DOHH2 (cell line): Measurements from ENCODE around the gene ITGAE.
A peak's percentile ranks its signal among the peaks of the same experiment; 100 is the strongest.

ENCODE experiments used
- H3F3A ChIP-seq: fragments of 200-600 bp; sonication (generic), shearing (Covaris generic); 2 replicates; pipeline ENCODE4 v1.6.0; 2016; ENCODE audit warnings: antibody characterized with exemption, mild to moderate bottlenecking; ENCODE audit not compliant: control insufficient read depth, insufficient read depth
- H3K27ac ChIP-seq: fragments of 200-600 bp; sonication (generic); 2 replicates; pipeline ENCODE4 v1.5.1; 2014; ENCODE audit warnings: low read depth, mild to moderate bottlenecking, low read length, moderate library complexity
- H3K27me3 ChIP-seq: fragments of 200-600 bp; sonication (generic); 2 replicates; pipeline ENCODE4 v1.6.1; 2014; ENCODE audit warnings: mild to moderate bottlenecking, low read length, mixed read lengths; ENCODE audit not compliant: control insufficient read depth
- H3K36me3 ChIP-seq: fragments of 200-600 bp; sonication (generic); 2 replicates; pipeline ENCODE4 v1.6.1; 2014; ENCODE audit warnings: mild to moderate bottlenecking, low read length, moderate library complexity, mixed read lengths; ENCODE audit not compliant: control insufficient read depth
- H3K4me1 ChIP-seq: fragments of 200-600 bp; sonication (generic); 2 replicates; pipeline ENCODE4 v1.6.1; 2014; ENCODE audit warnings: mild to moderate bottlenecking, low read length, mixed read lengths; ENCODE audit not compliant: control insufficient read depth
- H3K4me2 ChIP-seq: fragments of 200-600 bp; sonication (generic); 2 replicates; pipeline ENCODE4 v1.6.0; 2014; ENCODE audit warnings: mild to moderate bottlenecking, low read length, moderate library complexity
- H3K4me3 ChIP-seq: fragments of 200-600 bp; sonication (generic); 2 replicates; pipeline ENCODE4 v1.5.1; 2014; ENCODE audit warnings: mild to moderate bottlenecking, low read length, mixed read lengths
- H3K79me2 ChIP-seq: fragments of 200-600 bp; sonication (generic); 2 replicates; pipeline ENCODE4 v1.6.1; 2014; ENCODE audit warnings: mild to moderate bottlenecking, low read length, mixed read lengths; ENCODE audit not compliant: control insufficient read depth
- H3K9me2 ChIP-seq: fragments of 200-600 bp; sonication (generic); replicated peaks from 2 replicates; pipeline ENCODE4 v1.6.1; 2014; ENCODE audit warnings: mild to moderate bottlenecking, low read length, mixed read lengths; ENCODE audit not compliant: control insufficient read depth
- H3K9me3 ChIP-seq: fragments of 200-600 bp; sonication (generic); 2 replicates; pipeline ENCODE4 v1.6.1; 2014; ENCODE audit warnings: antibody characterized with exemption, low read length, mixed read lengths; ENCODE audit not compliant: control insufficient read depth, insufficient read depth
- H4K20me1 ChIP-seq: fragments of 200-600 bp; sonication (generic); 2 replicates; pipeline ENCODE4 v1.6.0; 2014; ENCODE audit warnings: low read depth, mild to moderate bottlenecking, antibody characterized with exemption, low read length, moderate library complexity; ENCODE audit not compliant: control insufficient read depth, insufficient read depth
- EZH2phosphoT487 ChIP-seq: fragments of 200-600 bp; sonication (generic); IDR thresholded peaks from 2 replicates; pipeline ENCODE4 v1.6.1; 2017; ENCODE audit warnings: borderline replicate concordance, mild to moderate bottlenecking, antibody characterized with exemption, low read length, moderate library complexity, mixed read lengths
- TF ChIP-seq, protein P1 (sequence below): fragments of 200-600 bp; sonication (generic); IDR thresholded peaks from one replicate; pipeline ENCODE4 v1.5.1; 2014; ENCODE audit warnings: antibody characterized with exemption, mild to moderate bottlenecking, low read depth, low read length; ENCODE audit not compliant: poor library complexity, severe bottlenecking

The ITGAE gene

DNA sequence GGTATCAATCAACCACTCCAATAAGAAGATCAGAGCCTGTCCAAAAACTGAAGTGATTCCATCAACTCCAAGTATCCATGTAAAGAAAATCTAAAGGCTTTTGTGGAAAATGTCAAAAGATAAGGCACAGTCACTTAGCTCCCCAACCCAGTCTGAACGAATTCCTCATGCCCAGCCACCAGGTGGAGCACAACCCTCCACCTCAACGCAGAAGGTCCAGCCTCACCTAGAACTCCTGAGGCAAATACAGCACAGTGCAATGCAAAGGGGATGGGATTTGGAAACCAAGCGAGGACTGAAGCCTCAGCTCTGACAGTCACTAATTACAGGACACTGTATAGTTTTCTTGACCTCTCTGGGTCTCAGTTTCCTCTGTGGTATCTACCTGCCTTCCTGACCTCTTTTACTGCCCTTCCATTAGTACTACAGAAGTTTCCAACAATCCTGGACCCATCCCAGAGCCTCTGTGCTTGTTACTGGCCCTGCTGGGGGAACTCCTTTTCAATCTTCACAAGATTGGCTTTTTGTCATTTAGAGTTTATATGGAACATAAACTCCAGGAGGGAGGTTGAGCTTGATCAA lies 43.0 kb upstream of the ITGAE start:
- Histone ChIP-seq H3K79me2 (peaks cover 60% of the 10 kb centered on the region), H3K4me1 (peaks cover 21% of the 10 kb centered on the region), H4K20me1 (peaks cover 19% of the 10 kb centered on the region; the same call in 1 of the 2 replicates), H3K27me3 (no peaks in the 10 kb centered on the region), H3K9me2 (no peaks in the 10 kb centered on the region), H3K4me2 (peak overlapping the region; percentile 78; the same call in 1 of the 2 replicates), H3F3A (no peaks in the 10 kb centered on the region), H3K9me3 (no peaks in the 10 kb centered on the region), H3K4me3 (peak overlapping the region; percentile 37), H3K27ac (no peak overlapping the region), H3K36me3 (peaks cover 60% of the 10 kb centered on the region)
- TF ChIP-seq EZH2phosphoT487: no peak
- TF ChIP-seq, protein P1, sequence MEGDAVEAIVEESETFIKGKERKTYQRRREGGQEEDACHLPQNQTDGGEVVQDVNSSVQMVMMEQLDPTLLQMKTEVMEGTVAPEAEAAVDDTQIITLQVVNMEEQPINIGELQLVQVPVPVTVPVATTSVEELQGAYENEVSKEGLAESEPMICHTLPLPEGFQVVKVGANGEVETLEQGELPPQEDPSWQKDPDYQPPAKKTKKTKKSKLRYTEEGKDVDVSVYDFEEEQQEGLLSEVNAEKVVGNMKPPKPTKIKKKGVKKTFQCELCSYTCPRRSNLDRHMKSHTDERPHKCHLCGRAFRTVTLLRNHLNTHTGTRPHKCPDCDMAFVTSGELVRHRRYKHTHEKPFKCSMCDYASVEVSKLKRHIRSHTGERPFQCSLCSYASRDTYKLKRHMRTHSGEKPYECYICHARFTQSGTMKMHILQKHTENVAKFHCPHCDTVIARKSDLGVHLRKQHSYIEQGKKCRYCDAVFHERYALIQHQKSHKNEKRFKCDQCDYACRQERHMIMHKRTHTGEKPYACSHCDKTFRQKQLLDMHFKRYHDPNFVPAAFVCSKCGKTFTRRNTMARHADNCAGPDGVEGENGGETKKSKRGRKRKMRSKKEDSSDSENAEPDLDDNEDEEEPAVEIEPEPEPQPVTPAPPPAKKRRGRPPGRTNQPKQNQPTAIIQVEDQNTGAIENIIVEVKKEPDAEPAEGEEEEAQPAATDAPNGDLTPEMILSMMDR: peak; percentile 86

DNA sequence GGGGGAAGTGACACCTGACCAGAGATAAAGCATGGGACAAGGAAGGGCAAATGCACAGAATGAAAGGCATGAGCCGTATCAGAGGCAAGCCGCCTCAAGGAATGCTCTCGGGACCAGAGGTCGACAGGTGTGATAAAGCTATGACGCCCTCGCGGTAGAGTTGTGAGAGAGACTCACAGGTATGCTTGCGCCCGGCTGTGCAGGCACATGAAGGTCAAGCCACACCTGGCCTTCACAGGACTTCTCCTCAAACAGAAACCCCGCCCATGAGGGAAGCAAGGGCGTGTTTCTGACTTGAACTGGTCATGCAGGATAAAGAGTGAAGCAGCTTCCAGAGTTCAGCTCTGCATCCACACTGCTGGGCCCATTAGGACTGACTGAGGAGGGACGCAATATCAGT lies 37.2 kb upstream of the ITGAE start:
- H3K4me3 ChIP-seq: no peak overlapping the region
- H3K9me2 ChIP-seq: no peaks in the 10 kb centered on the region
- peaks cover 63% of the 10 kb centered on the region for H3K79me2 ChIP-seq
- TF ChIP-seq EZH2phosphoT487: no peak
- TF ChIP-seq, protein P1: no peak
- no peak overlapping the region for H3K4me2 ChIP-seq
- H3K4me1 ChIP-seq: no peaks in the 10 kb centered on the region
- H3K27ac ChIP-seq: no peak overlapping the region
- no peaks in the 10 kb centered on the region for H3F3A ChIP-seq
- no peaks in the 10 kb centered on the region for H3K27me3 ChIP-seq
- no peaks in the 10 kb centered on the region for H4K20me1 ChIP-seq
- H3K36me3 ChIP-seq: peaks cover 76% of the 10 kb centered on the region
- no peaks in the 10 kb centered on the region for H3K9me3 ChIP-seq

DNA sequence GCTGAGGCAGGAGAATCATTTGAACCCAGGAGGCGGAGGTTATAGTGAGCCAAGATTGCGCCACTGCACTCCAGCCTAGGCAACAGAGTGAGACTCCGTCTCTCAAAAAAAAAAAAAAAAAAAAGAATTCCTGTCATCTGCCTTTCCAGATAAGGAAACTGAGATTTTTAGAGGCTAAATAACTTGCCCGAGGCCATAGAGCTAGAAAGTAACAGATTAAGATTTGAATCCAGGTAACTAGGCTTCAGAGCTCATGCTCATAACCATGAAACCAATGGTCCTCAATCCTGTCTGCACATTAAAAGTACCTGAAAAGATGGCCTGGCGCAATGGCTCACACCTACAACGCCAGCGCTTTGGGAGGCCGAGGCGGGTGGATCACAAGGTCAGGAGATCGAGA lies 35.6 kb upstream of the ITGAE start:
- Histone ChIP-seq H3K79me2 (peaks cover 50% of the 10 kb centered on the region), H4K20me1 (no peaks in the 10 kb centered on the region), H3K9me2 (no peaks in the 10 kb centered on the region), H3K9me3 (no peaks in the 10 kb centered on the region), H3K27me3 (no peaks in the 10 kb centered on the region), H3K27ac (no peak overlapping the region), H3K4me1 (no peaks in the 10 kb centered on the region), H3K36me3 (peaks cover 64% of the 10 kb centered on the region), H3K4me2 (no peak overlapping the region), H3K4me3 (no peak overlapping the region), H3F3A (no peaks in the 10 kb centered on the region)
- TF ChIP-seq EZH2phosphoT487: no peak
- TF ChIP-seq, protein P1: no peak
